HG03442 (cell line): Measurements from ENCODE around the gene CMSS1.

Experiments
- ATAC-seq: cut with Tn5 transposase; IDR thresholded peaks from one replicate; pipeline ENCODE4 v1.9.1; 2021; ENCODE audit warnings: mild to moderate bottlenecking, moderate library complexity; ENCODE audit not compliant: unreplicated experiment

Gene CMSS1

GRCh38 chr3:99817437-99818240 lies at the start of gene CMSS1:
Gene CMSS1 (plus strand): TSS chr3:99817862.
- peak; percentile 94 for ATAC-seq

- no peak for ATAC-seq
These were observed 49.5 kb upstream of the CMSS1 start for GRCh38 chr3:99768126-99768525.

GRCh38 chr3:99768808-99769501 lies 48.7 kb upstream of the CMSS1 start:
- ATAC-seq, result no peak

- no peak for ATAC-seq
These were observed 45.5 kb upstream of the CMSS1 start for GRCh38 chr3:99772171-99772570.

- ATAC-seq, result no peak
These were observed 45.0 kb upstream of the CMSS1 start for GRCh38 chr3:99772671-99773070.

- ATAC-seq, result peak; percentile 99
These were observed 43.2 kb upstream of the CMSS1 start for GRCh38 chr3:99774467-99774866.

- ATAC-seq, result no peak
These were observed 41.0 kb upstream of the CMSS1 start for GRCh38 chr3:99776516-99777209.

GRCh38 chr3:99777210-99777549 lies 40.5 kb upstream of the CMSS1 start:
- ATAC-seq, result no peak

GRCh38 chr3:99777708-99778107 lies 40.0 kb upstream of the CMSS1 start:
- ATAC-seq, result no peak

GRCh38 chr3:99780749-99781148 lies 36.9 kb upstream of the CMSS1 start:
- no peak for ATAC-seq

GRCh38 chr3:99781761-99782160 lies 35.9 kb upstream of the CMSS1 start:
- ATAC-seq, result no peak

GRCh38 chr3:99783011-99783573 lies 34.6 kb upstream of the CMSS1 start:
- no peak for ATAC-seq

- ATAC-seq, result peak; percentile 99
These were observed 28.5 kb upstream of the CMSS1 start for GRCh38 chr3:99789011-99789721.

GRCh38 chr3:99794485-99794884 lies 23.2 kb upstream of the CMSS1 start:
- ATAC-seq, result no peak

GRCh38 chr3:99795573-99795972 lies 22.1 kb upstream of the CMSS1 start:
- ATAC-seq, result no peak

- ATAC-seq, result no peak
These were observed 18.2 kb upstream of the CMSS1 start for GRCh38 chr3:99799422-99799821.

- ATAC-seq, result no peak
These were observed 14.4 kb upstream of the CMSS1 start for GRCh38 chr3:99803297-99803696.

GRCh38 chr3:99805160-99805559 lies 12.5 kb upstream of the CMSS1 start:
- no peak for ATAC-seq

GRCh38 chr3:99808163-99808794 lies 9.4 kb upstream of the CMSS1 start:
- peak; percentile 74 for ATAC-seq

- ATAC-seq, result no peak
These were observed 8.1 kb upstream of the CMSS1 start for GRCh38 chr3:99809565-99809964.
